CD14-positive monocyte (primary cell): Measurements from ENCODE around the gene ZAP70. TPM values are rescaled to one million over a fixed set of nuclear protein-coding genes. Genes with fewer than 3 reads are reported as not detected.

ENCODE experiments used
- DNase-seq, 3 donors: peaks; one replicate each; pipeline ENCODE4 v3.0.0-alpha.2; 2011 to 2022
- H2AFZ ChIP-seq: 2 replicates; pipeline ENCODE4 v1.6.0; 2012; ENCODE audit warnings: mild to moderate bottlenecking, low read depth, low read length, inconsistent platforms; ENCODE audit not compliant: insufficient read depth, poor library complexity, severe bottlenecking
- H3K27ac ChIP-seq, 2 donors: 1 replicate in 1 of 2; 2 replicates in 1 of 2; pipeline ENCODE4 v1.5.1; 2012 to 2013; ENCODE audit warnings: low read length in 2 of 2, control low read depth in 1 of 2, inconsistent platforms in 1 of 2, low read depth in 1 of 2, mild to moderate bottlenecking in 1 of 2
- H3K27me3 ChIP-seq, 2 donors: one replicate each; pipeline versions ENCODE4 v1.6.0 to v1.6.1; 2011 to 2013; ENCODE audit warnings: low read length in 2 of 2; ENCODE audit not compliant: control insufficient read depth in 2 of 2, insufficient read depth in 2 of 2
- H3K36me3 ChIP-seq, 2 donors: replicated peaks in 1 of 2; 1 replicate in 1 of 2; 2 replicates in 1 of 2; pipeline versions ENCODE4 v1.5.1 to v1.6.1; 2012 to 2013; ENCODE audit warnings: low read length in 2 of 2, control low read depth in 1 of 2, inconsistent platforms in 1 of 2, mild to moderate bottlenecking in 1 of 2; ENCODE audit not compliant: insufficient read depth in 2 of 2, control insufficient read depth in 1 of 2
- H3K4me1 ChIP-seq, 2 donors: 1 replicate in 1 of 2; 2 replicates in 1 of 2; pipeline versions ENCODE4 v1.5.1 to v1.6.1; 2012 to 2013; ENCODE audit warnings: low read length in 2 of 2, control low read depth in 1 of 2, inconsistent platforms in 1 of 2, mild to moderate bottlenecking in 1 of 2, moderate library complexity in 1 of 2; ENCODE audit not compliant: insufficient read depth in 2 of 2, control insufficient read depth in 1 of 2
- H3K4me2 ChIP-seq: replicated peaks from 2 replicates; pipeline ENCODE3; 2012; ENCODE audit warnings: low read length, moderate library complexity, mild to moderate bottlenecking; ENCODE audit not compliant: poor library complexity, severe bottlenecking; ENCODE audit errors: extremely low read depth
- H3K4me3 ChIP-seq, 3 experiments: fragments of 200-600 bp in 1 of 3; sonication (generic) in 1 of 3; replicated peaks in 1 of 3; 1 replicate in 2 of 3; 2 replicates in 1 of 3; pipeline ENCODE4 v1.5.1; 2011 to 2013; ENCODE audit warnings: low read length in 3 of 3, mild to moderate bottlenecking in 3 of 3, control low read depth in 2 of 3, low read depth in 2 of 3, inconsistent platforms in 1 of 3, moderate library complexity in 1 of 3
- H3K79me2 ChIP-seq: 2 replicates; pipeline ENCODE4 v1.6.0; 2012; ENCODE audit warnings: mild to moderate bottlenecking, control low read depth, inconsistent platforms, low read length, moderate library complexity; ENCODE audit not compliant: insufficient read depth
- H3K9ac ChIP-seq: 2 replicates; pipeline ENCODE4 v1.6.0; 2017; ENCODE audit warnings: low read length, mild to moderate bottlenecking; ENCODE audit not compliant: insufficient read depth, poor library complexity, severe bottlenecking
- H3K9me3 ChIP-seq, 2 donors: replicated peaks in 1 of 2; 1 replicate in 1 of 2; 2 replicates in 1 of 2; pipeline versions ENCODE4 v1.5.1 to v1.6.1; 2012 to 2013; ENCODE audit warnings: low read length in 2 of 2, control low read depth in 1 of 2; ENCODE audit not compliant: control insufficient read depth in 1 of 2, insufficient read depth in 1 of 2
- H4K20me1 ChIP-seq: 2 replicates; pipeline ENCODE4 v1.6.0; 2012; ENCODE audit warnings: mild to moderate bottlenecking, low read length, control low read depth, moderate library complexity; ENCODE audit not compliant: insufficient read depth
- H3K27ac Mint-ChIP-seq, 7 donors: one replicate each; pipeline ENCODE4 v1.8.0; 2020; ENCODE audit warnings: mild to moderate bottlenecking in 7 of 7, mixed read lengths in 7 of 7, moderate library complexity in 6 of 7, inconsistent platforms in 2 of 7
- H3K27me3 Mint-ChIP-seq, 3 donors: one replicate each; pipeline ENCODE4 v1.8.0; 2021 to 2022; ENCODE audit warnings: low read depth in 3 of 3, mild to moderate bottlenecking in 3 of 3, mixed read lengths in 3 of 3, moderate library complexity in 3 of 3, inconsistent platforms in 1 of 3
- H3K36me3 Mint-ChIP-seq, 2 donors: one replicate each; pipeline ENCODE4 v1.8.0; 2020; ENCODE audit warnings: mixed read lengths in 2 of 2, inconsistent platforms in 1 of 2, mild to moderate bottlenecking in 1 of 2
- H3K4me1 Mint-ChIP-seq: one replicate; pipeline ENCODE4 v1.8.0; 2020; ENCODE audit warnings: mild to moderate bottlenecking, mixed read lengths
- H3K4me3 Mint-ChIP-seq, 2 donors: one replicate each; pipeline ENCODE4 v1.8.0; 2020; ENCODE audit warnings: mild to moderate bottlenecking in 2 of 2, mixed read lengths in 2 of 2, moderate library complexity in 1 of 2
- H3K9me3 Mint-ChIP-seq, 7 donors: one replicate each; pipeline ENCODE4 v1.8.0; 2020 to 2022; ENCODE audit warnings: mixed read lengths in 7 of 7, mild to moderate bottlenecking in 6 of 7, moderate library complexity in 6 of 7, inconsistent platforms in 2 of 7
- CTCF ChIP-seq: fragments of 200-600 bp; IDR thresholded peaks from one replicate; pipeline ENCODE4 v1.8.0; 2022; ENCODE audit warnings: antibody characterized with exemption, mild to moderate bottlenecking
- WGBS: methylation state at CpG from one replicate; pipeline ENCODE4 v1.1.5; 2013; ENCODE audit warnings: missing lambda C conversion rate; ENCODE audit not compliant: insufficient coverage; 5-methylcytosine and 5-hydroxymethylcytosine counted together
- intact Hi-C, 2 donors: fragments of 100-400 bp; cut with micrococcal nuclease; formaldehyde crosslinking; loops; one replicate each; pipeline versions ENCODE4 v1.15.0 to v1.15.1; 2023
- polyA plus RNA-seq, 3 donors: library from polyadenylated mRNA; depleted of rRNA in 1 of 3; unstranded in 2 of 3; stranded (reverse) in 1 of 3; fragments of 300-500 nt in 2 of 3; fragments of >200 nt in 1 of 3; fragmentation: Illumina TruSeq in 2 of 3; gene quantifications; 1 replicate in 2 of 3; 2 replicates in 1 of 3; pipeline ENCODE4 v1.2.3, GENCODE V29; 2012 to 2021

Gene ZAP70
- polyA plus RNA-seq, 3 donors: 0.30 to 0.69 (median 0.38) TPM

DNA sequence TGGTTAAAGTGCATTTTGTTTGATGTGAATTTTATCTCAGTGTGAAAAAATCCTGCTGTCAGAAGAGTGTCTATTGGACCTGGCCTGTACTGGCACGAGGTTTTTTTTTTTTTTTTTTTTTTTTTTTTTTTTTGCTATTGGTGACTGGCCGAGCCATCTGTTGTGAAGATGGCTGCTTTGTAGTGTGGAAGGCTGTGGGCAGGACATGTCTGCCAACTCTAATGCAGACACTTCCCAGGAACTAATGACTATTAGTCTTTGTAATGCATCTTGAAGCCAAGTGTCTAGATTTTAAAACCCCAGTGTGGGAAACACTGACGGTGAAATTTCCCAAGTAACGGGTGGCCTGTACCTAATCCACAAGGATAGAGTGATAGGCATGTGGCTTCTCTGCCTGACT lies 34.3 kb downstream of the ZAP70 start:
- Histone ChIP-seq H3K9ac (no peak overlapping the region), H3K9me3 (peaks cover 8 to 13% of the 10 kb centered on the region in 2 donors), H3K27me3 (no peaks in the 10 kb centered on the region), H4K20me1 (no peaks in the 10 kb centered on the region), H3K4me2 (no peak overlapping the region), H3K4me3 (no peak overlapping the region), H3K27ac (no peak overlapping the region), H2AFZ (no peak overlapping the region), H3K79me2 (no peaks in the 10 kb centered on the region), H3K36me3 (peaks cover 8 to 45% of the 10 kb centered on the region in 2 donors), H3K4me1 (peaks cover 4 to 8% of the 10 kb centered on the region in 2 donors)
- Mint-ChIP-seq H3K4me3 (no peak overlapping the region), H3K9me3 (peaks cover 6 to 14% (median 10%) of the 10 kb centered on the region in 7 donors), H3K27me3 (peaks cover 0 to 3% (median 2%) of the 10 kb centered on the region in 3 donors), H3K36me3 (peaks cover 52 to 66% of the 10 kb centered on the region in 2 donors), H3K27ac (peak overlapping the region in 1 of 7 donors; percentile 1), H3K4me1 (peaks cover 13% of the 10 kb centered on the region)
- DNase-seq: no peak
- TF ChIP-seq CTCF: no peak
- intact Hi-C loops: loop anchor here in 1 of 2 donors (10.0 kb wide), 1 partner anchor 637 kb away; no protein-coding TSS in a partner anchor
- WGBS: 97% methylated on average over 3 of the region's 4 CpGs

DNA sequence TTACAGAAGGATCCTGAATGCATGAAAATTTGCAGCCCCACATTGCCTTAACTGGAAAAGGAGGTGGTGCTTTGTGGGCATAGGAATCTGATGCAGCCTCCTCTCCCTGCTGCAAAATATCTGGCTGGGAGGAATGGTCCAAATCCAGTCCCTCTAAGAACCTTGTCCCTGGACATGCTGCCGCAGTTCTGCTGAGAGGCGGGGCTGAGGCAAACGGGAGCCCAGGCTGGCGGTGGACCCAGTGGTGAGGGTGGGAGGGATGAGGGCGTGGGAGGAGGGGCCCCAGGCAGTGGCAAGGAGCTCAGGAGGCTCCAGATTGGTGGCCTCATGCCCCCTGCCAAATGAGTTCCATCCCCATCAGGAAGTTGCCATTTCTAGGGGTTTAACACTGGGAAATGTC lies 36.2 kb downstream of the ZAP70 start:
- no peak for TF ChIP-seq CTCF
- intact Hi-C loops: loop anchor here in 1 of 2 donors (10.0 kb wide), 1 partner anchor 635 kb away; no protein-coding TSS in a partner anchor
- Histone ChIP-seq H3K79me2 (no peaks in the 10 kb centered on the region), H3K36me3 (peaks cover 9 to 52% of the 10 kb centered on the region in 2 donors), H4K20me1 (no peaks in the 10 kb centered on the region), H2AFZ (no peak overlapping the region), H3K4me3 (no peak overlapping the region), H3K9me3 (peaks cover 8 to 13% of the 10 kb centered on the region in 2 donors), H3K27ac (no peak overlapping the region), H3K9ac (no peak overlapping the region), H3K4me1 (peaks cover 4 to 8% of the 10 kb centered on the region in 2 donors), H3K4me2 (no peak overlapping the region), H3K27me3 (no peaks in the 10 kb centered on the region)
- 90% methylated on average over 2 of the region's 5 CpGs for WGBS
- DNase-seq: no peak
- H3K27me3 Mint-ChIP-seq: peaks cover 0 to 3% (median 2%) of the 10 kb centered on the region in 3 donors
- H3K9me3 Mint-ChIP-seq: peaks cover 6 to 14% (median 10%) of the 10 kb centered on the region in 7 donors
- peaks cover 11% of the 10 kb centered on the region for H3K4me1 Mint-ChIP-seq
- H3K4me3 Mint-ChIP-seq: no peak overlapping the region
- no peak overlapping the region for H3K27ac Mint-ChIP-seq
- H3K36me3 Mint-ChIP-seq: peaks cover 48 to 72% of the 10 kb centered on the region in 2 donors
